ENCODE results near the gene LAMA2. TPM values are rescaled to one million over a fixed set of nuclear protein-coding genes. Genes with fewer than 3 reads are reported as not detected.

The LAMA2 gene
- total RNA-seq, 5 donors from 2014 or later (not counting 1 experiment from before 2014, with no cell fraction given) = 0.30 to 0.62 (median 0.45) TPM

DNA sequence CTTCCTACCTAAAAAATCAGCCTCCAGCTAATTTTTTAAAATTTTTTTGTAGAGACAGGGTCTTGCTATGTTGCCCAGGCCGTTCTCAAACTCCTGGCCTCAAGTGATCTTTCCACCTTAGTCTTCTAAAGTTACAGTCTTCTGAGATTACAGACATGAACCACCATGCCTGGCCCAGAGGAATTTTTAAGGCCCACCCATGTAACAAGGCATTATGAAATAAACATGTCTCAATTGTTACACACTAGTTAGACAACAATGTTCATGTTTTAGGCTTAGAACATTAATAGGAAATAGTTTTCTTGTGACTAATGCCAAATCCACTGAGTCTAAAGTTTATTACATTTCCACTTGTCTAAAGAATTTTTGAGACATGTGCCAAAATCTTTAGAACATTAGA, 221.2 kb downstream of the LAMA2 start:
- no peak overlapping the region for H3K27ac ChIP-seq (ENCODE audit: low read length)
- H3K4me3 Mint-ChIP-seq = no peak overlapping the region
- DNase-seq (no peak), ATAC-seq (replicated peaks in 1 of 4) (no peak)
- CTCF ChIA-PET = no interaction called here
- no peaks in the 10 kb centered on the region for H3K4me1 Mint-ChIP-seq
- POLR2A ChIA-PET = no interaction called here
- no peaks in the 10 kb centered on the region for H3K36me3 Mint-ChIP-seq
- no peaks in the 10 kb centered on the region for H3K36me3 ChIP-seq (ENCODE audit: control insufficient read depth in 2 of 2, extremely low read depth in 1 of 2, insufficient read depth in 1 of 2, low read length in 1 of 2)
- H3K9me3 Mint-ChIP-seq = no peaks in the 10 kb centered on the region
- H3K27me3 Mint-ChIP-seq = peaks cover 0 to 15% of the 10 kb centered on the region in 2 donors
- H3K9me3 ChIP-seq = no peaks in the 10 kb centered on the region
- no peak overlapping the region for H3K4me3 ChIP-seq (ENCODE audit: control insufficient read depth in 1 of 2, extremely low read depth in 1 of 2, low read length in 1 of 2)
- H3K27me3 ChIP-seq (replicated peaks in 1 of 2; ENCODE audit: control insufficient read depth in 2 of 2, extremely low read depth in 1 of 2, insufficient read depth in 2 of 2, low read length in 1 of 2) = no peaks in the 10 kb centered on the region
- H3K4me1 ChIP-seq (ENCODE audit: control insufficient read depth in 1 of 2, extremely low read depth in 1 of 2, insufficient read depth in 2 of 2, low read length in 2 of 2) = no peaks in the 10 kb centered on the region
- H3K27ac Mint-ChIP-seq = no peak overlapping the region
- WGBS (ENCODE audit: insufficient coverage) = no CpG with 5 or more reads among the region's 1 CpG

DNA sequence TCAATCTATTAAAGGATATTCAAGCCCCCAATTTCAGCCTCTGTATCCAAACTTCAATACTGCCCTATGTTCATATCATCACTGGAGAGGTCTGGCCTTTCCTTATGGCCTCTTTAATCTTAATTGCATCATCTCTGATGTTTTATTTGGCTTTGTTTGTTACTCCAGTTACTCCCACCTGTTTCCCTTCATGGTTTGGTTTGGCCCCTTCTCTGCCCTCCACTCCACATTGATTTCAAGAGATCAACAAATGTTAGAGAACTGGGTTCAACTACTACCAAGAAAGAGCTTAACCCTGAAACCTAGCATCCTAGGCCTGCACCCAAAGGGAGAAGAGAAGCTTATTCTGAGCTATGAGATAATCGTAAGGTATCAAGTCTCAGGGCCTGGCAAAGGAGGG, 221.6 kb downstream of the LAMA2 start:
- CTCF ChIA-PET = no interaction called here
- Histone ChIP-seq H3K36me3 (ENCODE audit: control insufficient read depth in 2 of 2, extremely low read depth in 1 of 2, insufficient read depth in 1 of 2, low read length in 1 of 2) (no peaks in the 10 kb centered on the region), H3K4me3 (ENCODE audit: control insufficient read depth in 1 of 2, extremely low read depth in 1 of 2, low read length in 1 of 2) (no peak overlapping the region), H3K27ac (ENCODE audit: low read length) (no peak overlapping the region), H3K27me3 (replicated peaks in 1 of 2; ENCODE audit: control insufficient read depth in 2 of 2, extremely low read depth in 1 of 2, insufficient read depth in 2 of 2, low read length in 1 of 2) (no peaks in the 10 kb centered on the region), H3K4me1 (ENCODE audit: control insufficient read depth in 1 of 2, extremely low read depth in 1 of 2, insufficient read depth in 2 of 2, low read length in 2 of 2) (no peaks in the 10 kb centered on the region), H3K9me3 (no peaks in the 10 kb centered on the region)
- POLR2A ChIA-PET = no interaction called here
- no peak for ATAC-seq (replicated peaks in 1 of 4)
- Mint-ChIP-seq H3K9me3 (no peaks in the 10 kb centered on the region), H3K4me3 (no peak overlapping the region), H3K27ac (no peak overlapping the region), H3K27me3 (peaks cover 0 to 15% of the 10 kb centered on the region in 2 donors), H3K36me3 (no peaks in the 10 kb centered on the region), H3K4me1 (no peaks in the 10 kb centered on the region)
- 83% methylated on average over 1 of the region's 1 CpG for WGBS (ENCODE audit: insufficient coverage)
- DNase-seq = no peak

DNA sequence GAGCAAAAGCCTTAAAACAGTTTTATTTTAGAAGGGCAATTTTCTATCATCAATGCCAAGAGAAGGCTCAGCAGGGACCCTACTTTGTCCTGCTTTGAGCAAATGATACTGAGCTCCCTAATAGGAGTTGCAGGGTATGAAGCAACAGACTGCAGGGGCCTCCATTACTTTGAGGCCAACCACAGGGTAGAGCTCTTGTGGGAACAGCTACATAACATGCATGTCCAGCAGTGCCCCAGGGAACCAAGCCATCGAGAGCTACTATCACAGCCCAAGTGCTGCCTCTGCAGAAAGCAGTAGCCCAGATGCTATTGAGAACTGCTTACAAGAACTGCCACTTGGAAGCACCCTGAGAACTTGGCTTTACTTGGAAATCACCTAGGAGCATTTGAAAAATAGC, 222.1 kb downstream of the LAMA2 start:
- Histone ChIP-seq H3K4me1 (ENCODE audit: control insufficient read depth in 1 of 2, extremely low read depth in 1 of 2, insufficient read depth in 2 of 2, low read length in 2 of 2) (no peaks in the 10 kb centered on the region), H3K9me3 (no peaks in the 10 kb centered on the region), H3K27me3 (replicated peaks in 1 of 2; ENCODE audit: control insufficient read depth in 2 of 2, extremely low read depth in 1 of 2, insufficient read depth in 2 of 2, low read length in 1 of 2) (no peaks in the 10 kb centered on the region), H3K27ac (ENCODE audit: low read length) (no peak overlapping the region), H3K4me3 (ENCODE audit: control insufficient read depth in 1 of 2, extremely low read depth in 1 of 2, low read length in 1 of 2) (no peak overlapping the region), H3K36me3 (ENCODE audit: control insufficient read depth in 2 of 2, extremely low read depth in 1 of 2, insufficient read depth in 1 of 2, low read length in 1 of 2) (no peaks in the 10 kb centered on the region)
- Mint-ChIP-seq H3K9me3 (no peaks in the 10 kb centered on the region), H3K36me3 (no peaks in the 10 kb centered on the region), H3K4me1 (no peaks in the 10 kb centered on the region), H3K27ac (no peak overlapping the region), H3K4me3 (no peak overlapping the region), H3K27me3 (peaks cover 0 to 15% of the 10 kb centered on the region in 2 donors)
- ATAC-seq (replicated peaks in 1 of 4) (no peak), DNase-seq (no peak)
- POLR2A ChIA-PET = no interaction called here
- CTCF ChIA-PET = interaction anchor here in 1 of 2 donors (0.5 kb wide), 1 partner anchor 235 kb away, joined by 3 read pairs; no protein-coding TSS in a partner anchor
- 73% methylated on average over 1 of the region's 1 CpG for WGBS (ENCODE audit: insufficient coverage)

DNA sequence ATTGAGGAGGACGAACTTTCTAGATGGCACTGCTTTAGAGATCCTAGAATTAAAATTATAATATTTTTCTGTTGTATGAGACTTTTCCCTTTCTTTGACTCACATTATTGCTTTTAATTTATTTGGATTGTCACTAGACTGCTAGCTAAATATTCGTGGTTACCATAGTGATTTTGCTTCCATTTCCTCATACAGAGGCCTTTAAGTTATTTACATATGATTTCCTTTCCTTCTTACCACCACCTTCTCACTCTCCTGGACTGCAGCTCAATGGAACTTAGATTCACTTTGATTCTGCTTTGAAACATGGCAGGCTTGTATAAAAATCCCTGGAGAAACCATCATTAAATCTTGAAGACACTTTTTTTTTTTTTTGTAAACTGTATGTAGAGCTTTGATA, 222.9 kb downstream of the LAMA2 start:
- WGBS (ENCODE audit: insufficient coverage) = no CpG with 5 or more reads among the region's 2 CpGs
- no peaks in the 10 kb centered on the region for H3K36me3 ChIP-seq (ENCODE audit: control insufficient read depth in 2 of 2, extremely low read depth in 1 of 2, insufficient read depth in 1 of 2, low read length in 1 of 2)
- H3K4me1 ChIP-seq (ENCODE audit: control insufficient read depth in 1 of 2, extremely low read depth in 1 of 2, insufficient read depth in 2 of 2, low read length in 2 of 2) = no peaks in the 10 kb centered on the region
- no peak for DNase-seq
- CTCF ChIA-PET = interaction anchor here in 1 of 2 donors (0.6 kb wide), 1 partner anchor 166 kb away, joined by 3 read pairs; no protein-coding TSS in a partner anchor
- H3K9me3 ChIP-seq = no peaks in the 10 kb centered on the region
- no peaks in the 10 kb centered on the region for H3K36me3 Mint-ChIP-seq
- no peak overlapping the region for H3K4me3 Mint-ChIP-seq
- POLR2A ChIA-PET = no interaction called here
- H3K27me3 Mint-ChIP-seq = peaks cover 0 to 15% of the 10 kb centered on the region in 2 donors
- H3K27ac Mint-ChIP-seq = no peak overlapping the region
- H3K9me3 Mint-ChIP-seq = no peaks in the 10 kb centered on the region
- no peak overlapping the region for H3K4me3 ChIP-seq (ENCODE audit: control insufficient read depth in 1 of 2, extremely low read depth in 1 of 2, low read length in 1 of 2)
- H3K4me1 Mint-ChIP-seq = no peaks in the 10 kb centered on the region
- no peak for ATAC-seq (replicated peaks in 1 of 4)
- H3K27me3 ChIP-seq (replicated peaks in 1 of 2; ENCODE audit: control insufficient read depth in 2 of 2, extremely low read depth in 1 of 2, insufficient read depth in 2 of 2, low read length in 1 of 2) = no peaks in the 10 kb centered on the region
- H3K27ac ChIP-seq (ENCODE audit: low read length) = no peak overlapping the region

DNA sequence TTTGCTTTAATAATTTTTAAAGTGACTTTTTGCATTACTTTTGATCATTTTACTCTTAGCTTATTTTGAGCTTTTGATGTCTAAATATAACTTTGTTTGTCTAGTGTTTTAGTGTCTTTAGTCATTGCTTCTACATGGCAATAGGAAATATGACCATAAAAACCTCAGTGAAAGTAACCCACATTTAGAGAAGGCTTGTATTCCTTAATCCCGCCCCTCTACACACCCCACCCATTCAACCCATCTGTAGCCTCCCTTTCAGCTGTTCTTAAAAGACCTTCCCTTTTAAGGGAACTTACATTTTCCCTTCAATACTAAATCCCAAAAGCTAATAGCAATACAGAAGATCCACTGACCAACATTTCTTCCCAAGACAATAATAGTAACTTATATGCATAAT, 225.4 kb downstream of the LAMA2 start:
- H3K9me3 ChIP-seq = no peaks in the 10 kb centered on the region
- Mint-ChIP-seq H3K27ac (no peak overlapping the region), H3K9me3 (no peaks in the 10 kb centered on the region), H3K4me3 (no peak overlapping the region), H3K36me3 (no peaks in the 10 kb centered on the region), H3K4me1 (no peaks in the 10 kb centered on the region), H3K27me3 (peaks cover 0 to 15% of the 10 kb centered on the region in 2 donors)
- H3K27me3 ChIP-seq (replicated peaks in 1 of 2; ENCODE audit: control insufficient read depth in 2 of 2, extremely low read depth in 1 of 2, insufficient read depth in 2 of 2, low read length in 1 of 2) = no peaks in the 10 kb centered on the region
- no CpG with 5 or more reads among the region's 1 CpG for WGBS (ENCODE audit: insufficient coverage)
- H3K4me3 ChIP-seq (ENCODE audit: control insufficient read depth in 1 of 2, extremely low read depth in 1 of 2, low read length in 1 of 2) = no peak overlapping the region
- no peak overlapping the region for H3K27ac ChIP-seq (ENCODE audit: low read length)
- no peaks in the 10 kb centered on the region for H3K4me1 ChIP-seq (ENCODE audit: control insufficient read depth in 1 of 2, extremely low read depth in 1 of 2, insufficient read depth in 2 of 2, low read length in 2 of 2)
- POLR2A ChIA-PET = no interaction called here
- CTCF ChIA-PET = interaction anchor here in 1 of 2 donors (0.6 kb wide), 1 partner anchor 88 kb away, joined by 3 read pairs; no protein-coding TSS in a partner anchor
- H3K36me3 ChIP-seq (ENCODE audit: control insufficient read depth in 2 of 2, extremely low read depth in 1 of 2, insufficient read depth in 1 of 2, low read length in 1 of 2) = no peaks in the 10 kb centered on the region
- DNase-seq (no peak), ATAC-seq (replicated peaks in 1 of 4) (no peak)

DNA sequence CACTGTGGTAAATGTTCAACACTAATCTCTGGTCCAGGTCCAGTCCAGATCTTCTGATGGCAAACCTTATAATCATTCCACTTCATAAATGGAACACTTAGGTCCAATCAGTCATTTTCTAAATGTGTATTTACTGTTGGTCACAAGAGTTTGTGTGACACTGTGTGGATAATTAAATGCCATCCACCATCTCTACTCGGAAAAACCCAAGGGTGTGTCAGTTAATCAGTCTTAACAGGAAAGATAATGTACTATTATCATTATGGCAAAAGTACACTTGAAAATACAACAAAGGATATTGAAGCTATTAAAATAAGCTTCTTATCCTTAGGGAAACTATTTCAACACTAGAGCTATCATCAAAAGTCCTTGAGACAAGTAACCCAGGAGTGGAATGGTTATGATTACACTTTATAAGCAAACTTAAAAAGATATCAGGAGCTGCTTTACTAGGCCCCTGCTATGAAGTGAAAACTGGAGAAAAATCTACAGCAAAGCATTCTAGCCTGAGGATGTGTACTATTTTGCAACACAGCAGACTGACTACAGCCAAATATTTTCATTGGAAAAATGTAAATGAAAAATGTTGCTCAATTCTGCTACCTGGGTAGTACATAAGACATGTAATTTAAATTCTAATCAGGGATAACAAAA, 227.9 kb downstream of the LAMA2 start:
- no CpG with 5 or more reads among the region's 1 CpG for WGBS (ENCODE audit: insufficient coverage)
- POLR2A ChIA-PET = no interaction called here
- H3K4me1 Mint-ChIP-seq = no peaks in the 10 kb centered on the region
- no peak overlapping the region for H3K27ac ChIP-seq (ENCODE audit: low read length)
- H3K36me3 Mint-ChIP-seq = no peaks in the 10 kb centered on the region
- no peak overlapping the region for H3K4me3 Mint-ChIP-seq
- CTCF ChIA-PET = interaction anchor here in 1 of 2 donors (0.6 kb wide), 1 partner anchor 1444 kb away, joined by 3 read pairs; no protein-coding TSS in a partner anchor
- no peaks in the 10 kb centered on the region for H3K27me3 ChIP-seq (replicated peaks in 1 of 2; ENCODE audit: control insufficient read depth in 2 of 2, extremely low read depth in 1 of 2, insufficient read depth in 2 of 2, low read length in 1 of 2)
- ATAC-seq (replicated peaks in 1 of 4) (no peak), DNase-seq (no peak)
- no peaks in the 10 kb centered on the region for H3K4me1 ChIP-seq (ENCODE audit: control insufficient read depth in 1 of 2, extremely low read depth in 1 of 2, insufficient read depth in 2 of 2, low read length in 2 of 2)
- H3K4me3 ChIP-seq (ENCODE audit: control insufficient read depth in 1 of 2, extremely low read depth in 1 of 2, low read length in 1 of 2) = no peak overlapping the region
- H3K27ac Mint-ChIP-seq = no peak overlapping the region
- H3K9me3 ChIP-seq = no peaks in the 10 kb centered on the region
- H3K9me3 Mint-ChIP-seq = no peaks in the 10 kb centered on the region
- H3K36me3 ChIP-seq (ENCODE audit: control insufficient read depth in 2 of 2, extremely low read depth in 1 of 2, insufficient read depth in 1 of 2, low read length in 1 of 2) = no peaks in the 10 kb centered on the region
- peaks cover 1 to 5% of the 10 kb centered on the region in 2 donors for H3K27me3 Mint-ChIP-seq

Data from T-cell (primary cell).